ENCODE data around the gene RARB.

RARB gene

DNA sequence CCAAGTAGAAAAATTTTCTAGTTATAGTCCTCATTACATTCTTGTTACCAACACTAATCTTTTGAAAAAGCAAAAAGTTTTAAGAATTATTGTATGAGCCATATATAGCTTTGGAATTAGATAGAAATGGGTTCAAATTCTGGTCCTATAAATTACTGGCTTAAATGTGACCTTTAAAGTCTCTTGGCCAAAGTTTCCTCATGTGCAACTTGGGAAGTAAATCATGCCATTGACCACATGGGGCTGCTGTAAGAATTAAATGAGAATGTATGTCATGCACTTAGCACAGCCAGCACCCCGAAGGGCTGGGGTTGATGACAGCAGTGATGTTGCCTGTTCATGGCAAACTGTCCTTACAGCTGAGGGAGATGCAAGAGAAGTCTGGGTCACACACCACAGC is 128.4 kb downstream of the RARB start:
- no peak for ATAC-seq

DNA sequence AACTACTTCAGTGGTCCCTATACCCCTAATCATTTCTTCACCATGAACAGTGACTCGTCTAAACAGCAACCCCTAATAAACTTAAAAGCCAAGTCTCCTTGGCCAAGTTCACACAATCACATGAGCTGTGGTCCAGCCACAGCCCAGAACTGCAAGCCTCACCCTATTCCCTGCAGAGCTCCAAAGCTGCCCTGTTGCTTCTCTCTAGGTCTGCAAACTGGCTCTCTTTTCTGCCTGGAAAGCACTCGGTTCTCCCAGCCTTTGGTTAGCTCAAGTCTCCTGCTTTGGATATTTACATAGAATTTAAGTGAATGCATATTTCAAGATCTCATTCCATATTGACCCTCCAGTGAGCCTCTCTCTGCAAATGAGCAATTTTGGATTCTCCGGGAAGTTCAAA is 129.6 kb downstream of the RARB start:
- no peak for ATAC-seq

DNA sequence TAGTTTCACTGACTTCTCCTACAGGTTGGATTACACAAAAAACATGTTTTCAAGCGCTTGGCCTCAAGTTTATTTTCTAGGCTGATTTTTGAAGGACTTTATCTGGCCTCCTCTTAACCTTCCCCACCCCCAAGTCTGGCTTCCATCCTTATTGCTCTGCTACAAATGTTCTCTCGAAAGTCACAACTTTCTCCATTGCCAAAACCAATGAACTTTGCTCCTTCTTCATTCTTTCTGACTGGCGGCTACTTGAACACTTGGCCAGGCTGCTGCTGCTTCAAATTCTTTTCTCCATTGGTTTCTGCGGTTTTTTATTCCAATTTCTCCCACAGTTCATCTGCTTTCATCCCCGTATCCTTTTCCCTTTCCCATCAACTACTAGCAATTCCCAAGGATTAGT is 130.1 kb downstream of the RARB start:
- no peak for ATAC-seq

DNA sequence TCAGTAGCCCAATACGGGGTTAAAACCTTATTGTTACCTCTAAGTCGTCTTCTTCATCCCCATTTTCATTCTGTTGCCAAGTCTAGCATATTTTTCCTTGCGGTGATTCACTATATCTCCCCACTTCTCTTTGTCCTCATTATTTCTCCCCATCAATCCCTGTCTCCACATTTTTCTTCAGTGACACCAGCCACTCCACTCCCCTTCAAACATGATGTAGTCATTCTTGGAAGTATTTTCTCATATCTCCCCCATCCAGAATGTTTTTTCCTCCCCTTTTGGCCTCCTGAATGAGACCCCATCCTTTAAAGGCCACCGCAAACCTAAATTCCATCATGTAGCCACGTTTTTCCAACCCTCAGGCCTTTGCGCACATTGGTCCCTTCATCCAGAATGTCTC is 130.7 kb downstream of the RARB start:
- ATAC-seq, result no peak

DNA sequence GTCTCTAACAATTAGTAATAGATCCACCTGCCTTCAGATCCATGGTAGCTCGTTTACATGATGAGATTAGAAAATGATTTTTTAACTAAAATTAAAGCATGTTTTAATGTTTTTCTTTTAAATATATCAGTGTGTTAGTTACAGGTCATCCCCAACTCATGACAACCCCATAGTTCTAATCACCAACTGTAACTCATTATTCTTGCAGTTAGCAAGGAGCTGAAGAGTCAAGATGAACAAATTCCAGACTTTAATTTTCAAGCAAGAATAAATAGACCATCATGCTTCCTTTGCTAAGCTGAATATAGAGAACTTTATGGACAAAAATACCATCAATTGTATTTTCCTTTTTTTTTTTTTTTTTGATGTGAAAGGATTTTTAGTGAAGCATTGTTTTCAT is 135.5 kb downstream of the RARB start:
- ATAC-seq, result no peak

DNA sequence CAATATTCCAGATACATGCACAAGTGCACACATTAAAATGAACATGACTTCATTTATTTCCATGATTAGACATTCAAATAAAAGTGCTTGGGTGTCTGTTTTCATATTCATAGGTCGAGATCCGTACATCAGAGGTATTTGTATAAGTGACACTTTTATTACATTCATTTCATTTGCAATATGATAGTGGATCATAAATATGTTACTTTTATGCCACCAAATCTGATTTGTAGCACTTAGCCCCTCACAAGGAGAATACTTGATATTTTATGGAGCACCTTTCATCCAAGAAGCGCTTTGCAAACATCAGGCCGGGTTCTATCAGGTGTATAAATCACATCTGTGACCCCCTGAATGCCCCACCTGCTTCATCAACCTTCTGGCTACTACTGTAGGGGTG is 136.0 kb downstream of the RARB start:
- ATAC-seq, result no peak

DNA sequence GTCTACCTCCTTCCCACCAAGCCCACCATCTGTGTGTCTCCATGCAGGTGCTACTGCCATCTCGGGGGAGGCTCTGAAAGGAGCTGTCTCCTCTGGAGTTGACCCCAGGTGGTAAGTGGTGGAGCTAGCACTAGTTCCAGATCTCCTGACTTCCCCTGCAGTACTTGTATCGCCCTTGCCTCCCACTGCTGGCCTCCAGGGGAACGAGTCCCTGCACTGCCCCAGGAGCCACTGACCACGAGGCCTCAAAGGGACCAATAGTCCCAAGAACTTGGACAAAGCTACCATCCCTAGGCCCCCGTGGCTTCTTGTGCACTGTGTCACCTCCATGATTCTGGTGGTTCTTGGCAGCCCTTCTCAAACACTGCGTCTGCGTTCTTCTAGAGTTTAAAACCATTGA is 137.7 kb downstream of the RARB start:
- no peak for ATAC-seq

DNA sequence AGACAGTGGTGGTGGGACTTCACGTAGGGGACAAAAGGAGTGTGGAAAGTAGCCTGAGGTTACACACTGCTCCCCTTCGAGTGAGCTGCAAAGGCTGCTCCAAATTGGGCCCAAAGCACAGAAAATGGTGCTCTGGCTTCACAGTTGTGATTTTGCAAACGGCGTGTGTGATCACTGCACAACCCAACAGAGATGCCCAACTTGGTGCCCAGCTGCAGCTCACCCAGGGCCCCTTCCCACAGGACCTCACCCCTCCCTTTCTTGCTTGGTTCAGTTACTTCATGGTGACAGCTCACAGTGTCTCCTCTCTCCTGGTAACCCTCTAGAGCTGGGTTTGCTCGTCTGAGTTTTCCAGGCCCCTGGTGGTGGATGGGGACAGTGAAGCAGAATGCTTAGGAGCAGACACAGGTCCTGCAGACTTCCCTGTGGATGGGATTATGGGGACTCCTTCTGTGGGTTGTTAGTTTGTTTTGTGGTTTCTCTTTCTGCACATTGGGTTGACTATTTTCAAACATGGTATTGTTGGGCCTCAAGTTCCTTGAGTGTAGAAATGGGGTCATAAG is 138.4 kb downstream of the RARB start:
- no peak for ATAC-seq

DNA sequence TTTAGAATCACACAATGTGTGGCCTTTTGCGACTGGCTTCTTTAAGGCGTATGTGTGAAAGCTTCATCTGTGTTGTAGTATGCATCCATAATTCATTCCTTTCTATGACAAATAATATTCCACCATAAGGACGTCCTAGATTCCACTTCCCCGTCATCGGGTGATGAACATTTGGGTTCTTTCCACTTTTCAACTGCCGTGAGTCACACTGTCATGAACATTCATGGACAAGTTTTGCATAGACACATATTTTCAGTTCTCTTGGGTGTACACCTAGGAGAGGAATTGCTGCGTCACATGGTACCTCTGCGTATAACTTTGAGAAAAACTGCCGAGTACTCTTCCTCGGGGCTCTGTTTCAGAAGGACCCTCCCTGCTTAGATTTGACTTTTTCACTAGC is 139.3 kb downstream of the RARB start:
- no peak for ATAC-seq

DNA sequence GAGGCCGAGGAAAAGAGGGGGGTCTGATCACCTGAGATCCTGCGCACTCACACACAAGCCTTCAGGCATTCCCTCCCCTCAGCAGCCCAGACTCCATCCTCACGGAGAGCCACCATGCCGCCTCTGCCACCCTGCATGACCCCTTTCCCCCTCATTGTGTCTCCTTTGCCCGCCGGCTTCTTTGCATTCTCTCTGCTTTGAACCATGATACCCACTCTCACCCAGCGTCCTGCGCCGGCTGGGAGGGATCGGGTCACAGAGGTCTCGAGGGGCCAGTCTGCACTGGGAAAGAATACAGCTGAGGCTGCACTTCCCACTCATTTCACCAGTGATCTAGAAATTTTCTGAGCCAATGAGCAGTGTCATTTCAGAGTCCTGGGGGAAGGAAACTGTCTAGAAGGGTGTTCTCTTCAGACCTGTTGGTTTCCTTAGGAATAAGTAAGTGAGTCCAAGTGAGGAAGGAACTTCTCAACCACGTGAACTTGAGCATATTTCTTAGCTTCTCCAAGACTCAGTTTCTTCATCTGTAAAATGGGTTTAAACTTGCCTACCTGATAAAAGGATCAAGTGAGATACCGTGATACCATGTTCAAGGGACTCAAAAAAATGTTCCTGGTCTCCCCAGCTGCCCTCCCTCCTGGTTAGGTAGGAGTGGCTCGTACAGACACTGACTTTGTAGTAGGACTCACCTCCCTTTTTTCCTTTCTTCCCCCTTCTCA is 139.9 kb downstream of the RARB start:
- no peak for ATAC-seq

DNA sequence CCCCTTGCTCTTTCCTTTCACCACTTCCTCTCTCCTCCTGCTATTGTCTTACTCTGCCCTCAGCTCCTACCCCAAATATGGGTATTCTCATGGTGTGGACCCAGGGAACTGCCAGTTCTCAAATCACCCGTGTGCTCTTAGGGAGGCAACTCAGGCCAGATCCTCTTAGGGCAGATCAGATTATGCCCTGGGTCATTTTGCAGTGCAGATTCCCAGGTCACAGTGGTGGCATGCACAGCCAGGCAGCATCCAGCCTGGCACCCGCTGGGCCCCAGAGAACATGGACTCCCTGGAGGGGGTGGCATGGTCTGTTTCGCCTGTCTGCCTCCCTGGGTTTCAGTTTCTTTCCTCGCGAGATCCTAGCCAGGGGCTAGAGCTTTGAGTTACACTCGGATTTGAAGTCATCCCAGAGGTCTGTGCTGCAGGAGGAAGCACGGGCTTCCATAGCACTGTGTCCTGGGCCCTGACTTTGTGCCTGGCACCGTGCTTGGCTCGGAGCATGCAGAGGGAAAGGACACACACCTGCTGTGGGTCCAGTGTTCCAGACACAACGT is 140.5 kb downstream of the RARB start:
- no peak for ATAC-seq

DNA sequence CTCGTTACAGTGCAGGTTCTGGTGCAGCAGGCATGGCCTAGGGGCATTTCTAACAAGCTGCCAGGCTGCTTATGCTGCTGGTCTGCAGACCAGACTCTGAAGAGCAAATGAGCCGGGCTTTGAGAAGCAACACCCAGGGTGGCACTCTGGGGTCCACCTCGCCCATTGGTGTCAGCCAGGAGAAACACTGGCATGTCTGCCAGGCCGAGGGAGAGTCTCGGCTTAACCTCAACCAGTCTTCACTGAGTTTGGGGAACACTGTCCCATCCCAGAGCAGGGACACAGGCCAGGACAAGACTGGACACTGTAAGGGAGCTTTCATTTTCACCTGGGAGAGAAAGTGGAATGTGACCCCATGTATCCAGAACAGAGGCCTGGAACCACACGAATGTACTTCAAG is 143.2 kb downstream of the RARB start:
- ATAC-seq, result no peak

DNA sequence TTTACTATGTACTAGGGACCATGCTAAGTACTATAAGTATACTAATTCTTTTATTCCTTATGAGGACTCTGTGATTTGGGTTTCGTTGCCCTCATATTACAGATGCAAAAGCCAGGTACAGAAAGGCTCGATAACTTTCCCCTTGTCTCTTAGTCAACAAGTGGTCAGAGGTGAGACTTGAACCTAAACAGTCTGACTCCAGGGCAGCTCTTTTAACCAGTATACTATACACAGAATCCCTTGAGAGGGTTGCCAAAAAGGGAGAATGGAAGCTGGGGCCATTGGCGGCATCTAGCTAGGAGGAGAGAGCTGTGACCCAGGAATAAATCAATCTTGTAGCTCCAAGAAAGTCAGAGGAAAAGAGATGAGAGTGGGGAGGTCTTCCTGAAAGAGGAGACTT is 144.3 kb downstream of the RARB start:
- no peak for ATAC-seq

DNA sequence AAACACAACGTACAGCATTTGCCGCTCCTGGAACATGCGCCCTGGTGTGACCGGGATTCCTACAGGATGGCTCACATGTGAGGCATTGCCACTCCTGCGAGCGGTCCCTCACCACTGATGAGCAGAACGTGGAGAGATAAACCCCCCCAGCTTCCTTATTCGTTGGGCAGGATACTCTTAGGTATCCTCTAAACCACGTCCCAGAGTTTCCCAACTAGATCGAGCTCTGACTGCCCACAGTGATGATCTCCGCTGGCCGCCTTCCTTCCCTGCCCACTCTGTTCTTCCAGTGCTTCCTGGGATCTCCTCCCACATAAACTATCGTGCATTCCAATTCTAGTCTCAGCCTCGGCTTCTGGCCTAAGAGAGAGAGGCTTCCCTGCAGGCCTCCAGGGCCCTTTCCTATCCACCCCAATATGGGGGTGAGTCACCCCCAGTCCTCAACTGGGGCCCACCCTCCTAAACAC is 144.9 kb downstream of the RARB start:
- ATAC-seq, result no peak

DNA sequence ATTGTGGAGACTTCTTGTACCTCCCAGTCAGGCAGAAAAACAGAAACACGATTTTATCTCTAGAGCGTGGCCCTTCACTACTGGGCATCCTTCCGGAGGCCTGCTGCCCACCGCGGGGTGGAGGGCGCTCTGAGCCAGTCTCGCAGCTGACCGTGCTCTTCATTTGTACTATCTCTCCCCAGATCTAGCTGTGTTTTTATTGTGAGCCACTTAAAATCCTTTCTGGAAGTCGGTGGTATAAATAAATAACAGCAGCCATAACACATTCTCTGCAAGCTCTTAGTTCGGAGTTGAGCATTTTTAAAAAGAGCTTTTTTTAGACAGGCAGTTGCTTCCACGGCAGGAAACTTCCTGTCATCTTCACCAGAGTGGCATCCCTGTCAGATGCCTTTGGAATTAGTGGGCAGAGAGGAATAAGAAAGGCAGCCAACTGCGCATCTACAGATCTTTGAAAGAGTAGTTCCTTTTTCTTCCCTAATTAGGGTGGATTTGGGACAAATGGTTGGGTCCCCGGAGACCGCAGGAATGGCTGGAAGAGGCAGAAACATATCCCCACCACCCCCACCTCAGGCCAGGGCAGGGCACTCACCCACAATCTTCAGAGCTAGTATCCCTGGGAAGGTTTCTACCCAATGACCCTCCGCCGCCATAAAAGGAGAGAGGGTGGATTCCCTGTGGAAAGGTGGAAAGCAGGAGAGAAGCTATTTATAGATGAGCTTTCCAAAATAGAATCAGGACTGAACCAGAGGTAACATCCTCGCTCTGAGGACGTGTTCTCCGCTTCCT is 145.5 kb downstream of the RARB start:
- ATAC-seq, result no peak

DNA sequence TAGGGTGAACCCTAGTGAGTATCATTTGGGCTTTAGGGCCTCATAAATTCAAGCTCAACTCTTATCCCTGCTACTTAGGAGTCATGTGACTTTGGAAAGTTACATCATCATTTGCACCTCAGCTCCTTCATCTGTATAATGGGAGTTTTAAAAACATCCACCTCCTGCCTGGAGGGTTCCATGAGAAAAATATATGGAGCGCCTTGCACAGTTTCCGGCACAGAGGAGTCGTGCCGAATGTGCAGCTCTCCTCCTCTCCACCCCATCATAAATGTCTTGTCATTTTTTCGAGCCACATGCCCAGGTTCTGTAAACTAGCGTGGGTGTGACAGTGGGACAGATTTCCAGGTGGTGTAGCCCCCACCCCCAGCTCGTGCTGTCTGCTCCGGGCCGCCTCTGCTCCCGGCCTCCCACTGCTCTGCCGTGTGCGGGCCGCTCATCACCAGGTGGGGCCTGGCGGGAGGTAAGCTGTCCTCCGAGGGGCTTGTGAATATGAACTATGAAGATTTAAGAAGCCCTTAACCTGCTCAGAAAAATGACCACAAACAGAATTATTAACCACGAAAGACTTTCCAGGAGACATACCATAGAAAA is 146.2 kb downstream of the RARB start:
- no peak for ATAC-seq

DNA sequence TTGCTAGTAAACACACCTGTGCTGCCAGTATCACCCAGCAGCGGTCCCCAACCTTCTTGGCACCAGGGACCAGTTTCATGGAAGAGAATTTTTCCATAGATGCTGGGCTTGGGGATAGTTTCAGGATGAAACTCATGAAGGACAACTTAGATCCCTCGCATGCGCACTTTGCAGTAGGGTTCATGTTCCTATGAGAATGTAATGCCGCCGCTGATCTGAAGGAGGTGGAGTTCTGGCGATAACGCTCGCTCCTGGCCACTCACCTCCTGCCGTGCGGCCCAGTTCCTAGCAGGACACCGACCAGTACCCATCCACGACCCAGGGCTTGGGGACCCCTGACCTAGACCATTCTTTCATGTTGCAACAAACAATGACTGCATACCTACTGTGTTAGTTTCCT is 146.9 kb downstream of the RARB start:
- no peak for ATAC-seq

DNA sequence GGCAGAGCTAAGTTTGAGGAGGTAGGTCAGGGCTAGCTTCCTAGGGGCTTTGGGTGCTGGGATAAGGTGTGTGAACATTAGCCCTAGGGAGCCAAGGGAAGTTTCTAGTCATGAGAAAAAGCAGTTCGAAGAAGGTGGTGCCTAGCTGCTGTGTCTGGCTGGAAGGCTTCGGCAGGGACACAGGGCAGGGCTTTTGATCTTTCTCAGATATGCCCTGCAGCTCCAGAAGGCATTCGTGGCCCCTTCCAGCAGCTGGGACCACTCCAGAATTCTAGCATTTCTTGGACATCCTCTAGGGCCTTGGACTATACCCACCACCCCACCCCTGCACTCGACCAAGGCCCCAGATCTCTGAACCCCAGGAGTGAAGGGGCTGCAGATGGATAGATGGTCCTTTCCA is 148.1 kb downstream of the RARB start:
- ATAC-seq, result no peak

DNA sequence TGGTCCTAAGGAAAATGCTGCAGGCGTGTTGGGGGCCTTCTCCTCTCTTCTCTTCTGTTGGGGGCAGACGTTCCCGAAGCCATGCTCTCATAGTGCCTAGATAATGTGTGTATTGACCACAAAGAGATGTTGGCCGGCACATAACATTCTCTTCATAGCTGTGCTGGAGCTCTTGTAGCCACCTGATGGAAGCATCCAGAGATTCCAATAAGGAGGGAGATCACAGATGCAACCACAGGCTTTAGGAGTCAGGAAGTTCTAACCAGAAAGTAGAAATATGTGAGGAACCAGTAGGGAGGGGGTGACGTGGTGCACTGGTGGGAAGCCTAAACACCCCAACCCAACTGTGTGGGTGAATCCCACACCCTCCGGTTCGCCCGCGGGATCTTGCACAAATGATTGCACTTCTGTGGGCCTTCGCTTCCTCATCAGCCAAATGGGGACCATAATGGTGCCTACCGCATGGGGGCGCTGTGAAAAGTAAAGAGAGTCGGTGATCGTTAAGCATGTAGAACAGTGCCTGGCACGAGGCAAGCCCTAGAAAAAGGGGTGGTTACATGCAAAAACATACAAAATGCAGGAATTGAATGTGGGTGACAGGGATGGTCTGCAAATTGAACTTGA is 148.9 kb downstream of the RARB start:
- ATAC-seq, result no peak

DNA sequence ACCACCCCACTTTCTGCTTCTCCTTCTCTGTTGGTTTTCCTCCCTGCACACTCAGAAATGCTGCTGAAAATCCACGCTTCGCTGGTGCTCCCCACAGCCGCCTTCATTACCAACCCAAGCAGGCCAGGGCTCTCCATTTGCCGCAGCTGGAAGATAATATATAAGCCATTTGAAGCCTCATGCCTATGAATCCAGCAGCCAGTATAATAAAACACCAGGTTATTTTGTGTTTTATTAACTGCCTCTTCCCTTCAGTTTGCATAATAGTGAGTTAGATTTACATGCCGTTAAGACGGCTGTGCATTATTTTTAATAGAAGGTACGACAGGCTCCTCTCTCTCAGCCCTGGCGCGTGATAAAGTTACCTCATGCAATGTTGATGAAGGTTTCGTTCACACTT is 150.0 kb downstream of the RARB start:
- ATAC-seq, result no peak

DNA sequence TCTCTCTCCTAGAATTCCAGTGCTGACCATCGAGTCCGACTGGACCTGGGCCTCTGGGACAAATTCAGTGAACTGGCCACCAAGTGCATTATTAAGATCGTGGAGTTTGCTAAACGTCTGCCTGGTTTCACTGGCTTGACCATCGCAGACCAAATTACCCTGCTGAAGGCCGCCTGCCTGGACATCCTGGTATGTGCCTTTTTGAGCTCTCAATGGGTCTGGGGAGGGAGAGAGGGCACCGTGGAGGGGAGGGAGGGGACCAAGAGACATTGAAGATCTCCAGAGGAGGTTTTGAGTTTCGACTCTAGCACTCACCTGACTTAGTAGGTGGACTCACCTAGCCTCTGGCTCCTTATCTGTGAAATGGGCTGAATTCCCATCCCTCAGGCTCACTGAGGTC is 152.5 kb downstream of the RARB start:
- ATAC-seq, result no peak

DNA sequence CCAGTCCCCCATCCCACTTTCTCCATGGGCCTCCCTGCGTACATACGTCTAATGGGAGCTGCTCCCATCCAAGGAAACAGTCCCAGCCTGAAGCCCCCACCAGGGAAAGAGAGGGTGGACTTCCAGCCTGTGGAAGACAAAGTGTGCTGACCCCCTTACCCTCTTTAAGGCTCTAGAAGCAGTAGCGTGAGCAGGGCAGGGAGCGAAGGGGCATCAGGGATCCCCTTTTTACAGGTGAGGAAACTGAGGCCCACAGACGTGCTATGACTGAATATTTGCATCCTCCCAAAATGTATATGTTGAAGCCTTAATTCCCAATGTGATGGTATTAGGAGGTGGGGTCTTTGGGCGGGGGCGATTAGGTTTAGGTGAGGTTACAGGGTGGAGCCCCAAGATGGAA is 153.3 kb downstream of the RARB start:
- ATAC-seq, result no peak

DNA sequence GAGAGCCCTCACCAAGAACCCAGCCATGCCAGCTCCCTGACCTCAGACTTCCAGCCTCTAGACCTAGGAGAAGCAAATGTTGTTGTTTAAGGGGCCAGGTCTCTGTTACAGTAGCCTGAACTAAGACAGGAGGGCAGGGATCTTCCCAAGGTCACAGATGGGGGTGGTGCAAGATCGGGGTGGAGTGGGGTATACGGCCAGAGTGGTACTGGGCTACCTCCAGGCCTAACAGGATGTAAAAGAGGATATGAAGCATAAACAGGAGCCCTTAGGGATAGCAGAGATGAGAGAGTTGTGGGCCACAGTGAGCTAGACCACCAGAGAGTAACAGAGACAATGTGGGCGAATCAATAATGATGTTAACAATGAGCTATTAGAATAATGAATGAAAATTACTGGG is 153.8 kb downstream of the RARB start:
- no peak for ATAC-seq
